HCT116 (cell line): ENCODE measurements around the gene ENTHD1. TPM values are rescaled to one million over a fixed set of nuclear protein-coding genes. Genes with fewer than 3 reads are reported as not detected.

Source experiments
- ATAC-seq: fragments of 200-7000 bp; cut with Tn5 transposase; 2 replicates; pipeline ENCODE4 v1.9.1; 2020; ENCODE audit warnings: mild to moderate bottlenecking, moderate library complexity
- BruUV-seq: library from RNA; stranded (reverse); fragments of 400-500 nt; replicated peaks from 2 replicates; lab custom pipeline; 2021; lab: Mats Ljungman, UMichigan
- CTCF ChIA-PET: fragments of 300-600 bp; sonication (Branson Sonifier 250); formaldehyde crosslinking; loops from one replicate; lab custom pipeline; 2021; ENCODE audit warnings: antibody characterized with exemption; lab: Charles Lee
- POLR2A ChIA-PET: fragments of 300-600, 350-600 bp; sonication (Branson Sonifier 250); formaldehyde crosslinking; loops from one replicate; lab custom pipeline; 2021; ENCODE audit warnings: antibody characterized with exemption; lab: Charles Lee
- RAD21 ChIA-PET, 2 experiments: fragments of 300-600 bp; sonication (Branson Sonifier 250); formaldehyde crosslinking; loops; one replicate each; lab custom pipeline; 2023; ENCODE audit warnings: low total read pairs in 2 of 2; ENCODE audit not compliant: uncharacterized antibody in 2 of 2, unreplicated experiment in 2 of 2, low non-redundant PET in 1 of 2; lab: Charles Lee
- DNase-seq: peaks from one replicate; pipeline ENCODE4 v3.0.0-alpha.2; 2010; ENCODE audit warnings: low read depth, low spot score
- H2AFZ ChIP-seq: fragments of 200-600 bp; shearing (Covaris generic), sonication (generic); 2 replicates; pipeline ENCODE4 v1.6.1; 2017; ENCODE audit warnings: low read depth, mixed run types, mixed read lengths, antibody characterized with exemption, low read length; ENCODE audit not compliant: poor library complexity, severe bottlenecking
- H3K27ac ChIP-seq: 2 replicates; pipeline ENCODE4 v1.5.1; 2012; ENCODE audit warnings: low read depth, low read length
- H3K27me3 ChIP-seq: fragments of 200-600 bp; sonication (generic); 2 replicates; pipeline ENCODE4 v1.6.1; 2016; ENCODE audit warnings: mixed run types, low read length, mixed read lengths; ENCODE audit not compliant: insufficient read depth
- H3K36me3 ChIP-seq, 2 experiments: fragments of 200-500 bp in 1 of 2; fragments of 200-600 bp in 1 of 2; sonication (Bioruptor generic) in 1 of 2; sonication (generic) in 1 of 2; 2 replicates each; pipeline versions ENCODE4 v1.5.1 to v1.6.1; 2014 to 2016; ENCODE audit warnings: low read length in 2 of 2, inconsistent platforms in 1 of 2, mixed read lengths in 1 of 2, mixed run types in 1 of 2; ENCODE audit not compliant: insufficient read depth in 2 of 2, control insufficient read depth in 1 of 2
- H3K4me1 ChIP-seq, 2 experiments: fragments of 200-600 bp in 1 of 2; sonication (generic) in 1 of 2; 2 replicates each; pipeline versions ENCODE4 v1.5.1 to v1.6.1; 2012 to 2017; ENCODE audit warnings: low read length in 2 of 2, inconsistent platforms in 1 of 2, mild to moderate bottlenecking in 1 of 2, mixed read lengths in 1 of 2, mixed run types in 1 of 2, moderate library complexity in 1 of 2; ENCODE audit not compliant: insufficient read depth in 2 of 2, control insufficient read depth in 1 of 2
- H3K4me2 ChIP-seq: fragments of 200-600 bp; sonication (generic); 2 replicates; pipeline ENCODE4 v1.6.1; 2017; ENCODE audit warnings: mixed run types, low read length, mixed read lengths
- H3K4me3 ChIP-seq, 2 experiments: fragments of 200-600 bp in 1 of 2; sonication (generic) in 1 of 2; replicated peaks in 1 of 2; 2 replicates each; pipeline ENCODE4 v1.5.1; 2011 to 2016; ENCODE audit warnings: low read length in 2 of 2, control low read depth in 1 of 2, low read depth in 1 of 2, mild to moderate bottlenecking in 1 of 2, mixed read lengths in 1 of 2, mixed run types in 1 of 2
- H3K79me2 ChIP-seq: fragments of 200-600 bp; sonication (generic); 2 replicates; pipeline ENCODE4 v1.6.1; 2017; ENCODE audit warnings: mild to moderate bottlenecking, mixed run types, low read length, moderate library complexity, mixed read lengths; ENCODE audit not compliant: insufficient read depth
- H3K9ac ChIP-seq: fragments of 200-600 bp; sonication (generic); 2 replicates; pipeline ENCODE4 v1.6.1; 2016; ENCODE audit warnings: low read length, mixed read lengths
- H3K9me2 ChIP-seq: fragments of 200-600 bp; sonication (generic), shearing (Covaris generic); 2 replicates; pipeline ENCODE4 v1.6.1; 2017; ENCODE audit warnings: mixed run types, mild to moderate bottlenecking, moderate library complexity; ENCODE audit not compliant: insufficient read depth
- H3K9me3 ChIP-seq, 2 experiments: fragments of 200-500 bp in 1 of 2; fragments of 200-600 bp in 1 of 2; sonication (Bioruptor generic) in 1 of 2; sonication (generic) in 1 of 2; 2 replicates each; pipeline ENCODE4 v1.6.1; 2014 to 2017; ENCODE audit warnings: low read length in 2 of 2, mixed read lengths in 2 of 2, inconsistent platforms in 1 of 2, low read depth in 1 of 2, mild to moderate bottlenecking in 1 of 2, mixed run types in 1 of 2, moderate library complexity in 1 of 2; ENCODE audit not compliant: control insufficient read depth in 1 of 2, insufficient read depth in 1 of 2
- H4K20me1 ChIP-seq: fragments of 200-600 bp; sonication (generic), shearing (Covaris generic); 2 replicates; pipeline ENCODE4 v1.6.1; 2017; ENCODE audit warnings: mixed run types, mild to moderate bottlenecking, moderate library complexity; ENCODE audit not compliant: insufficient read depth
- CBX3 ChIP-seq: IDR thresholded peaks from 2 replicates; pipeline ENCODE4 v1.6.1; 2012; ENCODE audit warnings: low read depth
- CEBPB ChIP-seq: IDR thresholded peaks from 2 replicates; pipeline ENCODE4 v1.6.1; 2012; ENCODE audit warnings: low read depth
- EZH2 ChIP-seq: fragments of 200-600 bp; sonication (generic); IDR thresholded peaks from 2 replicates; pipeline ENCODE4 v1.6.1; 2017; ENCODE audit warnings: antibody characterized with exemption, mixed run types
- FOSL1 ChIP-seq: IDR thresholded peaks from 2 replicates; pipeline ENCODE4 v1.6.1; 2012; ENCODE audit warnings: low read depth
- JUND ChIP-seq: IDR thresholded peaks from 2 replicates; pipeline ENCODE4 v1.6.1; 2012
- POLR2AphosphoS5 ChIP-seq: IDR thresholded peaks from 2 replicates; pipeline ENCODE4 v1.6.1; 2011; ENCODE audit warnings: mild to moderate bottlenecking, low read depth, low read length, moderate library complexity
- RAD21 ChIP-seq: IDR thresholded peaks from 2 replicates; pipeline ENCODE4 v1.6.1; 2012; ENCODE audit warnings: low read depth, mild to moderate bottlenecking
- SIN3A ChIP-seq: IDR thresholded peaks from 2 replicates; pipeline ENCODE4 v1.6.1; 2012; ENCODE audit warnings: low read depth
- SP1 ChIP-seq: IDR thresholded peaks from 2 replicates; pipeline ENCODE4 v1.6.1; 2012; ENCODE audit warnings: low read depth
- TCF7L2 ChIP-seq: IDR thresholded peaks from 2 replicates; pipeline ENCODE4 v1.7.0; 2011; ENCODE audit warnings: borderline replicate concordance, inconsistent platforms; ENCODE audit not compliant: insufficient read depth, insufficient read length; ENCODE audit errors: extremely low read depth
- YY1 ChIP-seq: IDR thresholded peaks from 2 replicates; pipeline ENCODE4 v1.6.1; 2011; ENCODE audit warnings: low read length, low read depth, moderate library complexity, mild to moderate bottlenecking; ENCODE audit not compliant: insufficient replicate concordance; ENCODE audit errors: extremely low read depth
- intact Hi-C: fragments of 100-400 bp; cut with micrococcal nuclease; formaldehyde crosslinking; loops from 2 replicates; pipeline ENCODE4 v1.10.0; 2022
- total RNA-seq: library from RNA; stranded (reverse); gene quantifications from one replicate; pipeline ENCODE4 v1.2.1, GENCODE V29; 2021; ENCODE audit not compliant: unreplicated experiment
- TF ChIP-seq, protein P1 (sequence below): IDR thresholded peaks from 2 replicates; pipeline ENCODE4 v1.6.1; 2012

Gene ENTHD1
- total RNA-seq, 1 experiment from 2014 or later, result not detected

GRCh38 chr22:39727541-39727940 lies 166.0 kb downstream of the ENTHD1 start:
- POLR2A ChIA-PET, result no interaction called here
- RAD21 ChIA-PET, result no interaction called here
- Histone ChIP-seq H3K9me3 (no peaks in the 10 kb centered on the region), H3K4me2 (no peak overlapping the region), H3K4me3 (no peak overlapping the region), H4K20me1 (no peaks in the 10 kb centered on the region), H3K9me2 (no peaks in the 10 kb centered on the region), H2AFZ (no peak overlapping the region), H3K27me3 (no peaks in the 10 kb centered on the region), H3K36me3 (no peaks in the 10 kb centered on the region), H3K79me2 (no peaks in the 10 kb centered on the region), H3K4me1 (peaks cover 5 to 12% of the 10 kb centered on the region in 2 experiments; a peak in 3 of 4 replicates), H3K9ac (no peak overlapping the region), H3K27ac (no peak overlapping the region)
- no peak for TF ChIP-seq FOSL1
- no peak for TF ChIP-seq YY1
- TF ChIP-seq TCF7L2, result no peak
- no peak for TF ChIP-seq CEBPB
- no peak for TF ChIP-seq CBX3
- TF ChIP-seq RAD21, result no peak
- TF ChIP-seq, protein P1, sequence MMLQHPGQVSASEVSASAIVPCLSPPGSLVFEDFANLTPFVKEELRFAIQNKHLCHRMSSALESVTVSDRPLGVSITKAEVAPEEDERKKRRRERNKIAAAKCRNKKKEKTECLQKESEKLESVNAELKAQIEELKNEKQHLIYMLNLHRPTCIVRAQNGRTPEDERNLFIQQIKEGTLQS, result no peak
- TF ChIP-seq POLR2AphosphoS5, result no peak
- no peak for TF ChIP-seq EZH2
- no peak for TF ChIP-seq SIN3A
- BruUV-seq, result no TSS peak
- intact Hi-C loops, result no loop called here
- DNase-seq (no peak), ATAC-seq (no peak)
- CTCF ChIA-PET, result no interaction called here

DNA sequence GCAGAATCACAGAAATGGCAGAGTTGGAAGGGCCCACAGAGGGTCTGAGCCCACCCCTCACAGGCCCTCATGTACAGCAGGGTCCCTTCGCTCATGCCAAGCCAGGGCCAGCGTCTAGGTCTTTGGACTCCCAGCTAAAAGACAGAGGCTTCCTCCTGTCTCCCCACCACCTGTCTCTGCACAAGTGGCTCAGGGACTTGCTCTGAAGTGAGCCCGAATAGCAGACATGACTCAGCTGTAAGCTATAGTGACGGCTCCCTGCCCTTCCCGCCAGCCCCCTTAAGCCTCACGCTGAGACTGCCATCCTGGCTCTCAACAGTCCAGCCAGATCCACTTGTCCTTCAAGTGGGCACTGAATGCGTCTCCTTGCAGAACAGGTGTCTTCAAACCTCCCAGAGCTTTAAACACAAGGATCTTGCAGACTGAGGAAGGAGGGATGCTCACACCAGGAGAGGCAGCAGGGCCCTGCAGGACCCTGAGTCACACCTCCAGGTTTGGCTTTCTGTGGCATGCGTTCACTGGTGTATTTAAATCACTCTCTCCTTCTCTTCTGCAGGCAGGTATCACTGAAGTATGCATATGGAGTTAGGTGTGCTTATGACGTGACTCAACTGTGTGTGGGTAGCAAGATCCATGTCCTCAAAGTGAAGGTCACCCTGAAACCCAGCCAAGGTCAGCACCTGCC lies 168.1 kb downstream of the ENTHD1 start:
- Histone ChIP-seq H3K9me3 (no peaks in the 10 kb centered on the region), H4K20me1 (no peaks in the 10 kb centered on the region), H2AFZ (no peak overlapping the region), H3K4me1 (peaks cover 5 to 12% of the 10 kb centered on the region in 2 experiments; a peak in 3 of 4 replicates), H3K36me3 (no peaks in the 10 kb centered on the region), H3K4me2 (no peak overlapping the region), H3K9me2 (no peaks in the 10 kb centered on the region), H3K79me2 (no peaks in the 10 kb centered on the region), H3K9ac (no peak overlapping the region), H3K27me3 (no peaks in the 10 kb centered on the region), H3K27ac (no peak overlapping the region), H3K4me3 (no peak overlapping the region)
- no peak for DNase-seq
- no peak for TF ChIP-seq YY1
- TF ChIP-seq JUND, result no peak
- no peak for TF ChIP-seq SP1
- ChIA-PET CTCF (no interaction called here), POLR2A (interaction anchor here (0.6 kb wide), 1 partner anchor 438 kb away, joined by 3 read pairs; no protein-coding TSS in a partner anchor), RAD21 (no interaction called here)
- intact Hi-C loops, result no loop called here
- ATAC-seq, result no peak
- BruUV-seq, result no TSS peak
